Measurements from ENCODE around the gene RNF167.

RNF167 gene

GRCh38 chr17:4895121-4895520 lies 44.9 kb upstream of the RNF167 start:
- TF ChIP-seq, protein P1, sequence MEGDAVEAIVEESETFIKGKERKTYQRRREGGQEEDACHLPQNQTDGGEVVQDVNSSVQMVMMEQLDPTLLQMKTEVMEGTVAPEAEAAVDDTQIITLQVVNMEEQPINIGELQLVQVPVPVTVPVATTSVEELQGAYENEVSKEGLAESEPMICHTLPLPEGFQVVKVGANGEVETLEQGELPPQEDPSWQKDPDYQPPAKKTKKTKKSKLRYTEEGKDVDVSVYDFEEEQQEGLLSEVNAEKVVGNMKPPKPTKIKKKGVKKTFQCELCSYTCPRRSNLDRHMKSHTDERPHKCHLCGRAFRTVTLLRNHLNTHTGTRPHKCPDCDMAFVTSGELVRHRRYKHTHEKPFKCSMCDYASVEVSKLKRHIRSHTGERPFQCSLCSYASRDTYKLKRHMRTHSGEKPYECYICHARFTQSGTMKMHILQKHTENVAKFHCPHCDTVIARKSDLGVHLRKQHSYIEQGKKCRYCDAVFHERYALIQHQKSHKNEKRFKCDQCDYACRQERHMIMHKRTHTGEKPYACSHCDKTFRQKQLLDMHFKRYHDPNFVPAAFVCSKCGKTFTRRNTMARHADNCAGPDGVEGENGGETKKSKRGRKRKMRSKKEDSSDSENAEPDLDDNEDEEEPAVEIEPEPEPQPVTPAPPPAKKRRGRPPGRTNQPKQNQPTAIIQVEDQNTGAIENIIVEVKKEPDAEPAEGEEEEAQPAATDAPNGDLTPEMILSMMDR (IDR thresholded peaks at IDR 0.05; ENCODE audit: low read depth, low read length) = no peak
- H3K4me3 ChIP-seq (replicated peaks in 1 of 2; ENCODE audit: low read depth in 2 of 2, low read length in 2 of 2) = no peak overlapping the region

GRCh38 chr17:4895657-4896331 lies 44.3 kb upstream of the RNF167 start:
- no peak for DNase-seq (ENCODE audit: low read depth in 2 of 2)
- TF ChIP-seq, protein P1 (IDR thresholded peaks at IDR 0.05; ENCODE audit: low read depth, low read length) = peak; percentile 8
- H3K4me3 ChIP-seq (replicated peaks in 1 of 2; ENCODE audit: low read depth in 2 of 2, low read length in 2 of 2) = no peak overlapping the region

More at GRCh38 chr17:4895121-4895520, 44.9 kb upstream of the RNF167 start:
- no peak for DNase-seq (ENCODE audit: low read depth in 2 of 2)

- no peak overlapping the region for H3K4me3 ChIP-seq (replicated peaks in 1 of 2; ENCODE audit: low read depth in 2 of 2, low read length in 2 of 2)
- no peak for DNase-seq (ENCODE audit: low read depth in 2 of 2)
- TF ChIP-seq, protein P1 (IDR thresholded peaks at IDR 0.05; ENCODE audit: low read depth, low read length) = no peak
Measured at GRCh38 chr17:4896332-4897197, 43.5 kb upstream of the RNF167 start.

- no peak overlapping the region for H3K4me3 ChIP-seq (replicated peaks in 1 of 2; ENCODE audit: low read depth in 2 of 2, low read length in 2 of 2)
- DNase-seq (ENCODE audit: low read depth in 2 of 2) = no peak
- TF ChIP-seq, protein P1 (IDR thresholded peaks at IDR 0.05; ENCODE audit: low read depth, low read length) = no peak
Measured at GRCh38 chr17:4897198-4897687, 42.8 kb upstream of the RNF167 start.

DNA sequence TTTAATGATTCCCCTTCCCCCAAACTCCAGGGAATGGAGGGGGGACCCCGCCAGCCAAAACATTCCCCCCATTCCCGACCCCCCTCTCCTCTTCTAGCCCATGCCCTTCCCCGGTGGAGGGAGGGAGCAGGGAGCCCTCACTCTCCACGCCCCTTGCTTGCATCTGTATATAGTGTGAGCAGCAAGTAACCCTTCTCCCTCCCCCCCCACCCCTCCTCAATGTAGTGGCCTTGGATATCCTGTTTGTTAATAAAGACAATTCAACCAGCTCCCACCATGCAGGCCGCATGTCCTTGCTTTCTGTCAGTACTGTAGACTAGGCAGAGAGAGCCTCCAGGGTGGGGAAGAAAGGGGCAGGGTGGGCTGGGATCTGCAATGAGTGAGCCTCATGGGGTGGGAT lies 42.3 kb upstream of the RNF167 start:
- DNase-seq (ENCODE audit: low read depth in 2 of 2) = no peak
- TF ChIP-seq, protein P1 (IDR thresholded peaks at IDR 0.05; ENCODE audit: low read depth, low read length) = no peak
- no peak overlapping the region for H3K4me3 ChIP-seq (replicated peaks in 1 of 2; ENCODE audit: low read depth in 2 of 2, low read length in 2 of 2)

- TF ChIP-seq, protein P1 (IDR thresholded peaks at IDR 0.05; ENCODE audit: low read depth, low read length) = no peak
- no peak for DNase-seq (ENCODE audit: low read depth in 2 of 2)
- H3K4me3 ChIP-seq (replicated peaks in 1 of 2; ENCODE audit: low read depth in 2 of 2, low read length in 2 of 2) = no peak overlapping the region
Measured at GRCh38 chr17:4898351-4898750, 41.7 kb upstream of the RNF167 start.
